ENCODE results near the gene B4GALNT3.

DNA sequence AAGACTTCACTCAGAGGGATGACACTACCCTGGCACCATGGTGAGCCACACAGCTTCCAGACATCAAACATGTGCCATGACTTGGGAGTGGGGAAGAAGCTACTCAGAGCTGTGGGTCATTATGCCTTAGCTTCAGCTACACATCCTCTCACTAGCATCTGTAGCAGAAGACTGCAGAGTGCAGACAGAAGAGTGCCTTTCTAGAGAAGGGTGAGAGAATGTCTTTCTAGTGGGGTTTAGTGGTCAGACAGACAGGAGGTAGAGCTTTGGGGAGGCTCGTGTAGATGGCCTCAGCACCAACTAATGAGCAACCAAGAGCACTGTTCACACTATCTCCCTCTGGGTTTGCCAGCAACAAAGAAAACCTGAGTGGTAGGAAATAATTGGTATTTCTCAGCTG is 4.9 kb upstream of the B4GALNT3 start:
- TF ChIP-seq POLR2AphosphoS5 (IDR thresholded peaks at IDR 0.05; ENCODE audit: low read depth, low read length) (no peak), TAF1 (IDR thresholded peaks at IDR 0.05; ENCODE audit: low read depth, low read length) (no peak), POLR2A (IDR thresholded peaks at IDR 0.05; ENCODE audit: low read depth, low read length) (no peak)
